Adrenal gland (tissue), 12 donors: ENCODE measurements around the gene ANKRD33B. TPM values are rescaled to one million over a fixed set of nuclear protein-coding genes. Genes with fewer than 3 reads are reported as not detected.

ENCODE experiments used
- DNase-seq, 7 donors: peaks; one replicate each; pipeline ENCODE4 v3.0.0-alpha.2; 2019 to 2020
- H3K27ac ChIP-seq, 5 donors: fragments of 200-600 bp; sonication (generic) in 4 of 5; 1 replicate in 3 of 5; 2 replicates in 2 of 5; pipeline versions ENCODE4 v1.5.1 to v1.8.0; 2016 to 2020; ENCODE audit warnings: mild to moderate bottlenecking in 1 of 5
- H3K27me3 ChIP-seq: fragments of 200-600 bp; 2 replicates; pipeline ENCODE4 v1.8.0; 2021
- H3K36me3 ChIP-seq, 2 donors: fragments of 200-600 bp; replicated peaks in 1 of 2; 1 replicate in 1 of 2; 2 replicates in 1 of 2; pipeline versions ENCODE4 v1.5.1 to v1.8.0; 2018 to 2022
- H3K4me1 ChIP-seq, 2 donors: fragments of 200-600 bp; replicated peaks in 1 of 2; 1 replicate in 1 of 2; 2 replicates in 1 of 2; pipeline versions ENCODE4 v1.5.1 to v1.8.0; 2018 to 2021
- H3K4me3 ChIP-seq, 4 donors: fragments of 200-600 bp; sonication (generic) in 3 of 4; one replicate each; pipeline ENCODE4 v1.5.1; 2016 to 2018
- H3K9me3 ChIP-seq, 3 donors: fragments of 200-600 bp; sonication (generic) in 1 of 3; replicated peaks in 1 of 3; 1 replicate in 2 of 3; 2 replicates in 1 of 3; pipeline versions ENCODE4 v1.5.1 to v1.8.0; 2016 to 2021
- POLR2A ChIP-seq, 2 donors: fragments of 450-650 bp; IDR thresholded peaks; one replicate each; pipeline ENCODE4 v1.6.1; 2017; ENCODE audit warnings: antibody characterized with exemption in 2 of 2, mild to moderate bottlenecking in 2 of 2, moderate library complexity in 1 of 2
- WGBS, 4 donors: extraction: QIAGEN DNeasy Blood & Tissue Kit in 2 of 4; methylation state at CpG; one replicate each; pipeline versions ENCODE4 v1.1.5 to v1.1.7; 2013 to 2017; 5-methylcytosine and 5-hydroxymethylcytosine counted together
- intact Hi-C, 2 donors: fragments of 100-400 bp; cut with DNase I; formaldehyde crosslinking; loops; one replicate each; pipeline versions ENCODE4 v1.14.1 to v1.15.0; 2022 to 2023
- polyA plus RNA-seq, 3 donors: library from polyadenylated mRNA; stranded (reverse); fragments of 200-250 nt in 2 of 3; fragments of 350-450 nt in 1 of 3; fragmentation: Illumina TruSeq in 1 of 3; extraction: RNeasy Lipid Tissue Mini Kit (QIAGEN cat#74804) in 1 of 3; gene quantifications; one replicate each; pipeline ENCODE4 v1.2.3, GENCODE V29; 2013 to 2014
- total RNA-seq, 9 donors: library from RNA; depleted of rRNA in 4 of 9; stranded (reverse); fragments of >200 nt in 4 of 9; fragments of 120-200 nt in 1 of 9; fragmentation: NEBNext Ultra II Directional in 1 of 9; extraction: Animal tissue kit (Norgen Biotek cat#: 25700) in 1 of 9; gene quantifications; one replicate each; pipeline versions ENCODE4 v1.1.0 to v1.2.4, GENCODE V29; 2013 to 2023
- TF ChIP-seq, protein P1 (sequence below), 6 experiments: fragments of 450-650 bp in 4 of 6; fragments of 200-600 bp in 2 of 6; sonication (generic) in 1 of 6; IDR thresholded peaks; 1 replicate in 5 of 6; 2 replicates in 1 of 6; pipeline versions ENCODE4 v1.5.1 to v1.8.0; 2016 to 2021; ENCODE audit warnings: antibody characterized with exemption in 6 of 6, mild to moderate bottlenecking in 2 of 6, moderate library complexity in 1 of 6
- donor health status: healthy with polysubstance abuse.
- donor health status: Bipolar disorder and iron deficiency.
- donor health status: DM: yes; HTN: yes; CAD: no.
- donor health status: DM: no; HTN: no; CAD: no.
- donor health status: DM: no; HTN: no; CAD: no.
- donor health status: DM: yes; HTN: yes; CAD: no.

ANKRD33B gene
- total and polyA plus RNA-seq, 12 donors: 0.14 to 0.69 (median 0.23) TPM

DNA sequence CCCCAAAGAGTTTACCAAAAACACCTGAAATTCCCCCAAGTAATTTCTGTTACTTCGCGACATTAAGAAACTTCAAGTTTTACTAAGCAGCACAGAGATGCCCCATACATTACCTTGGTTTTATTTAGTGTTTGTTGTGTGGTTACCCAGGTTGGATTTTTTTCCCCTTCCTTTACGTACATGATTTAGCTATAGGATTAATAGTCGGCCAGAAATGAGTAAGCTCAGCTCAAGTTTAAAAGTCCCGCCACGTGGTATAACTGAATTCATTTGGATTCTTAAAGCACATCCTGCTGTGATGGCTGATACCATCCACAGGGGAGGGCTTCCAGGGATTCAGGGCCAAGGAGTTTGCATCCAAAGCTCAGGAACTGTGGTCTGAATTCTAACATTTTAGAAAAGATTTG lies 121.2 kb downstream of the ANKRD33B start:
- no peak overlapping the region for H3K4me3 ChIP-seq
- intact Hi-C loops: no loop called here
- no peak for TF ChIP-seq POLR2A (IDR thresholded peaks at IDR 0.05)
- TF ChIP-seq, protein P1, sequence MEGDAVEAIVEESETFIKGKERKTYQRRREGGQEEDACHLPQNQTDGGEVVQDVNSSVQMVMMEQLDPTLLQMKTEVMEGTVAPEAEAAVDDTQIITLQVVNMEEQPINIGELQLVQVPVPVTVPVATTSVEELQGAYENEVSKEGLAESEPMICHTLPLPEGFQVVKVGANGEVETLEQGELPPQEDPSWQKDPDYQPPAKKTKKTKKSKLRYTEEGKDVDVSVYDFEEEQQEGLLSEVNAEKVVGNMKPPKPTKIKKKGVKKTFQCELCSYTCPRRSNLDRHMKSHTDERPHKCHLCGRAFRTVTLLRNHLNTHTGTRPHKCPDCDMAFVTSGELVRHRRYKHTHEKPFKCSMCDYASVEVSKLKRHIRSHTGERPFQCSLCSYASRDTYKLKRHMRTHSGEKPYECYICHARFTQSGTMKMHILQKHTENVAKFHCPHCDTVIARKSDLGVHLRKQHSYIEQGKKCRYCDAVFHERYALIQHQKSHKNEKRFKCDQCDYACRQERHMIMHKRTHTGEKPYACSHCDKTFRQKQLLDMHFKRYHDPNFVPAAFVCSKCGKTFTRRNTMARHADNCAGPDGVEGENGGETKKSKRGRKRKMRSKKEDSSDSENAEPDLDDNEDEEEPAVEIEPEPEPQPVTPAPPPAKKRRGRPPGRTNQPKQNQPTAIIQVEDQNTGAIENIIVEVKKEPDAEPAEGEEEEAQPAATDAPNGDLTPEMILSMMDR (IDR thresholded peaks at IDR 0.05): no peak
- H3K36me3 ChIP-seq: peaks cover 0 to 18% of the 10 kb centered on the region in 2 donors
- no peaks in the 10 kb centered on the region for H3K27me3 ChIP-seq
- no peaks in the 10 kb centered on the region for H3K4me1 ChIP-seq
- no peak overlapping the region for H3K27ac ChIP-seq
- WGBS, 4 donors: 88 to 90% (median 89%) methylated on average over 6 of the region's 6 CpGs
- no peak for DNase-seq
- H3K9me3 ChIP-seq: no peaks in the 10 kb centered on the region

DNA sequence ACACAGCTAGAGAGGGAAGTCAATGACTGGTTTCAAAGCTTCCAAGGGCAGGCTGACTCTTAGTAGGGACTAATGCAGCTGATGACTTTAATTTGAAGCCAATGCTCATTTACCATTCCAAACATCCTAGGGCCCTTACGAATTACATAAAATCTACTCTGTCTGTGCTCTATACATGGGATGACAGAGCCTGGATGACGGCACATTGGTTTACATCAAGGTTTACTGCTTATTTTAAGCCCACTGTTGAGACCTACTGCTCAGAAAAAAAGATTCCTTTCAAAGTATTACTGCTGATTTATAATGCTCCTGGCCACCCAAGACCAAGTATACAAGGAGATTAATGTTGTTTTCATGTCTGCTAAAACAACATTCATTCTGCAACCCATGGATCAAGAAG lies 123.0 kb downstream of the ANKRD33B start:
- Histone ChIP-seq H3K27ac (no peak overlapping the region), H3K4me1 (no peaks in the 10 kb centered on the region), H3K27me3 (no peaks in the 10 kb centered on the region), H3K9me3 (no peaks in the 10 kb centered on the region), H3K4me3 (no peak overlapping the region), H3K36me3 (peaks cover 0 to 8% of the 10 kb centered on the region in 2 donors)
- WGBS, 4 donors: 92 to 100% (median 98%) methylated on average over 2 of the region's 2 CpGs
- intact Hi-C loops: no loop called here
- TF ChIP-seq, protein P1 (IDR thresholded peaks at IDR 0.05): no peak
- TF ChIP-seq POLR2A (IDR thresholded peaks at IDR 0.05): no peak
- DNase-seq: no peak

DNA sequence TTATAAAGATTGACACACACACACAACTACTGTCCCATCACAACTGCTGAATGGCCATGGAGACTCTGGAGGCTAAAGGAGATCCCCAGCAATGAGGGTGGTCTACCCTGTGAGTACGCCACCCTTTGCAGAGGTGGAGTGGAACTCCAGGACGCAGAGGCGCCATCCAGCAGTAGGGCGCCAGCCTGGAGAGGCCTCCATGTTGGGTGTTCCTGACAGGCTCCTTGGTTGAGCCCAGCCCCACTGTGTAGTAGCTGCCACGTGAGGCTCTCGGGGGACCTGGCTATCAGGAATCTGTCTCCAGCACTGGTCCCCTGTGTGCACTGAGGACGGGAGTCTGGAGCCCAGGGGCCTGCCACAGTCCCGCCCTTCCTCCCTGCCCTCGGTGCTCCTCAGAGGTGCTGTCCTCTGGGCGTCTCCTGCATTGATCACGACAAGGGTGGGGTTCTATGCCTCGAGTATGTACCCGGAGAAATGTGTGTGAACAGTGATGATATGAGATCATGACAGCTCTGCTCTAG lies 124.8 kb downstream of the ANKRD33B start:
- H3K4me3 ChIP-seq: no peak overlapping the region
- H3K9me3 ChIP-seq: no peaks in the 10 kb centered on the region
- no peaks in the 10 kb centered on the region for H3K36me3 ChIP-seq
- no peaks in the 10 kb centered on the region for H3K27me3 ChIP-seq
- no peak for DNase-seq
- H3K27ac ChIP-seq: no peak overlapping the region
- 92 to 98% (median 96%) methylated on average over 8 to 13 of the region's 13 CpGs for WGBS, 4 donors
- H3K4me1 ChIP-seq: no peaks in the 10 kb centered on the region
- no peak for TF ChIP-seq POLR2A (IDR thresholded peaks at IDR 0.05)
- TF ChIP-seq, protein P1 (IDR thresholded peaks at IDR 0.05): no peak
- intact Hi-C loops: no loop called here

DNA sequence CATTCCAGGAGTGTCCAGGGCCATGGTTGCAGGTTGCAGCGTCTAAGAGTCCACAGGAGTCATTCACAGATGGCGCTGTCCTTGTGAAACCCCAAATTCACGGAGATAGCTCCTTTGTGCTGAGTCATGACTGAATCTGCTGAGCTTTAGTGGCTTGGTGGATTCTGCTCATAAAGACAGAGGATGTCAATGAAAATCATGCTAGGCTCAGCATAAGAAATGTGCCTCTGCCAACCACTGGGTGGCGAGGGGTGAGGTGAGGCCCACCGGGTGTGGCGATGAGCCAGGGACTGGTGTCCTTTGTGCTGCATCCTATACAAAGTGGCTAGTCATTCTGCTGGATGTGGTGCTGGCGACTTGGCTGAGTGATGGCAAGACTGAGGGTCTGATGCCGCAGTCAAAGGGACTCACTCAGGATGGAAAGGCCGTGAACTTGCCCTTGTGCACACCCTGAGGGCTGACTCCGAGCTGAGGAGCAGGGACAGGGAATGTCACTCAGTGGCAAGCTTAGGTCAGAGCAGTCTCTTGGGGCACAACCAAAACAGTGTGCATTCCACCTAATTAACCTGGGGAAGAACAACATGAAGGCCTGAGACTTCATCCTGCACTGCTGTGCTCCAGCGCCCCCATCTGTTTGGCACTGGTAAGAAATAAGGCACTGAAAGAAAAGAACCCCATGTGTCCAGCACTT lies 125.7 kb downstream of the ANKRD33B start:
- no peak for TF ChIP-seq POLR2A (IDR thresholded peaks at IDR 0.05)
- TF ChIP-seq, protein P1 (IDR thresholded peaks at IDR 0.05): peak in 1 of 6 experiments; percentile 13
- H3K27me3 ChIP-seq: no peaks in the 10 kb centered on the region
- intact Hi-C loops: no loop called here
- no peaks in the 10 kb centered on the region for H3K4me1 ChIP-seq
- H3K9me3 ChIP-seq: no peaks in the 10 kb centered on the region
- no peaks in the 10 kb centered on the region for H3K36me3 ChIP-seq
- no peak overlapping the region for H3K4me3 ChIP-seq
- WGBS, 4 donors: 76 to 84% (median 80%) methylated on average over 7 to 11 of the region's 11 CpGs
- H3K27ac ChIP-seq: no peak overlapping the region
- DNase-seq: peak in 2 of 7 donors; percentile 34 to 44
